ENCODE data around the gene H3-3A.
A peak's percentile ranks its signal among the peaks of the same experiment; 100 is the strongest.

H3-3A gene

GRCh38 chr1:226095286-226095685, 32.8 kb downstream of the H3-3A start:
- H3K27me3 ChIP-seq (ENCODE audit: insufficient read depth, insufficient read length) = peaks cover 14% of the 10 kb centered on the region
- no peak overlapping the region for H3K4me3 ChIP-seq (ENCODE audit: insufficient read length, low read depth)
- H3K36me3 ChIP-seq (ENCODE audit: insufficient read depth, insufficient read length, low read length) = no peaks in the 10 kb centered on the region
- H3K9me3 ChIP-seq (ENCODE audit: insufficient read depth, low read length) = no peaks in the 10 kb centered on the region
- DNase-seq (ENCODE audit: low read depth, low spot score) = no peak
- peaks cover 11% of the 10 kb centered on the region for H3K4me1 ChIP-seq (ENCODE audit: insufficient read depth, insufficient read length)
- no peak overlapping the region for H3K9ac ChIP-seq (ENCODE audit: insufficient read length, low read depth)
- no peak for TF ChIP-seq YY1 (IDR thresholded peaks at IDR 0.05; ENCODE audit: insufficient read depth, insufficient read length)
- TF ChIP-seq ZNF274 (IDR thresholded peaks at IDR 0.05; ENCODE audit: low read depth, low read length) = no peak
- TF ChIP-seq SUZ12 (IDR thresholded peaks at IDR 0.05; ENCODE audit: extremely low read depth, insufficient read depth, insufficient read length) = no peak

GRCh38 chr1:226097866-226098625, 35.5 kb downstream of the H3-3A start:
- Histone ChIP-seq H3K4me1 (ENCODE audit: insufficient read depth, insufficient read length) (peaks cover 11% of the 10 kb centered on the region), H3K27me3 (ENCODE audit: insufficient read depth, insufficient read length) (peaks cover 25% of the 10 kb centered on the region), H3K9ac (ENCODE audit: insufficient read length, low read depth) (no peak overlapping the region), H3K9me3 (ENCODE audit: insufficient read depth, low read length) (no peaks in the 10 kb centered on the region), H3K4me3 (ENCODE audit: insufficient read length, low read depth) (no peak overlapping the region), H3K36me3 (ENCODE audit: insufficient read depth, insufficient read length, low read length) (no peaks in the 10 kb centered on the region)
- no peak for DNase-seq (ENCODE audit: low read depth, low spot score)
- TF ChIP-seq SUZ12 (IDR thresholded peaks at IDR 0.05; ENCODE audit: extremely low read depth, insufficient read depth, insufficient read length) (no peak), ZNF274 (IDR thresholded peaks at IDR 0.05; ENCODE audit: low read depth, low read length) (no peak), YY1 (IDR thresholded peaks at IDR 0.05; ENCODE audit: insufficient read depth, insufficient read length) (no peak)

- Histone ChIP-seq H3K36me3 (ENCODE audit: insufficient read depth, insufficient read length, low read length) (no peaks in the 10 kb centered on the region), H3K27me3 (ENCODE audit: insufficient read depth, insufficient read length) (peaks cover 25% of the 10 kb centered on the region), H3K4me1 (ENCODE audit: insufficient read depth, insufficient read length) (peaks cover 13% of the 10 kb centered on the region), H3K9me3 (ENCODE audit: insufficient read depth, low read length) (no peaks in the 10 kb centered on the region), H3K4me3 (ENCODE audit: insufficient read length, low read depth) (no peak overlapping the region), H3K9ac (ENCODE audit: insufficient read length, low read depth) (no peak overlapping the region)
- TF ChIP-seq SUZ12 (IDR thresholded peaks at IDR 0.05; ENCODE audit: extremely low read depth, insufficient read depth, insufficient read length) = no peak
- DNase-seq (ENCODE audit: low read depth, low spot score) = no peak
These were observed 36.6 kb downstream of the H3-3A start for GRCh38 chr1:226098870-226099835.

- DNase-seq (ENCODE audit: low read depth, low spot score) = no peak
- peaks cover 13% of the 10 kb centered on the region for H3K4me1 ChIP-seq (ENCODE audit: insufficient read depth, insufficient read length)
- no peaks in the 10 kb centered on the region for H3K36me3 ChIP-seq (ENCODE audit: insufficient read depth, insufficient read length, low read length)
- peaks cover 25% of the 10 kb centered on the region for H3K27me3 ChIP-seq (ENCODE audit: insufficient read depth, insufficient read length)
- TF ChIP-seq ZNF274 (IDR thresholded peaks at IDR 0.05; ENCODE audit: low read depth, low read length) (no peak), SUZ12 (IDR thresholded peaks at IDR 0.05; ENCODE audit: extremely low read depth, insufficient read depth, insufficient read length) (no peak), YY1 (IDR thresholded peaks at IDR 0.05; ENCODE audit: insufficient read depth, insufficient read length) (no peak)
- no peak overlapping the region for H3K9ac ChIP-seq (ENCODE audit: insufficient read length, low read depth)
- H3K9me3 ChIP-seq (ENCODE audit: insufficient read depth, low read length) = no peaks in the 10 kb centered on the region
- peak overlapping the region; percentile 29 for H3K4me3 ChIP-seq (ENCODE audit: insufficient read length, low read depth)
These were observed 38.2 kb downstream of the H3-3A start for GRCh38 chr1:226100436-226101391.

- Histone ChIP-seq H3K4me3 (ENCODE audit: insufficient read length, low read depth) (no peak overlapping the region), H3K9me3 (ENCODE audit: insufficient read depth, low read length) (no peaks in the 10 kb centered on the region), H3K4me1 (ENCODE audit: insufficient read depth, insufficient read length) (peaks cover 8% of the 10 kb centered on the region), H3K9ac (ENCODE audit: insufficient read length, low read depth) (no peak overlapping the region), H3K27me3 (ENCODE audit: insufficient read depth, insufficient read length) (peaks cover 16% of the 10 kb centered on the region), H3K36me3 (ENCODE audit: insufficient read depth, insufficient read length, low read length) (no peaks in the 10 kb centered on the region)
- TF ChIP-seq YY1 (IDR thresholded peaks at IDR 0.05; ENCODE audit: insufficient read depth, insufficient read length) (no peak), ZNF274 (IDR thresholded peaks at IDR 0.05; ENCODE audit: low read depth, low read length) (no peak), SUZ12 (IDR thresholded peaks at IDR 0.05; ENCODE audit: extremely low read depth, insufficient read depth, insufficient read length) (no peak)
- no peak for DNase-seq (ENCODE audit: low read depth, low spot score)
These were observed 42.2 kb downstream of the H3-3A start for GRCh38 chr1:226104671-226105121.

- peak overlapping the region; percentile 36 for H3K9ac ChIP-seq (ENCODE audit: insufficient read length, low read depth)
- no peak for TF ChIP-seq YY1 (IDR thresholded peaks at IDR 0.05; ENCODE audit: insufficient read depth, insufficient read length)
- no peak for TF ChIP-seq ZNF274 (IDR thresholded peaks at IDR 0.05; ENCODE audit: low read depth, low read length)
- no peak for TF ChIP-seq SUZ12 (IDR thresholded peaks at IDR 0.05; ENCODE audit: extremely low read depth, insufficient read depth, insufficient read length)
- peaks cover 12% of the 10 kb centered on the region for H3K4me1 ChIP-seq (ENCODE audit: insufficient read depth, insufficient read length)
- no peaks in the 10 kb centered on the region for H3K9me3 ChIP-seq (ENCODE audit: insufficient read depth, low read length)
- H3K4me3 ChIP-seq (ENCODE audit: insufficient read length, low read depth) = no peak overlapping the region
- no peaks in the 10 kb centered on the region for H3K36me3 ChIP-seq (ENCODE audit: insufficient read depth, insufficient read length, low read length)
- no peak for DNase-seq (ENCODE audit: low read depth, low spot score)
- peaks cover 16% of the 10 kb centered on the region for H3K27me3 ChIP-seq (ENCODE audit: insufficient read depth, insufficient read length)
These were observed 45.2 kb downstream of the H3-3A start for GRCh38 chr1:226107471-226108460.
